ENCODE measurements around the gene ALDH7A1.

GRCh38 chr5:126523818-126524510, 71.1 kb downstream of the ALDH7A1 start:
- TF ChIP-seq, protein P1, sequence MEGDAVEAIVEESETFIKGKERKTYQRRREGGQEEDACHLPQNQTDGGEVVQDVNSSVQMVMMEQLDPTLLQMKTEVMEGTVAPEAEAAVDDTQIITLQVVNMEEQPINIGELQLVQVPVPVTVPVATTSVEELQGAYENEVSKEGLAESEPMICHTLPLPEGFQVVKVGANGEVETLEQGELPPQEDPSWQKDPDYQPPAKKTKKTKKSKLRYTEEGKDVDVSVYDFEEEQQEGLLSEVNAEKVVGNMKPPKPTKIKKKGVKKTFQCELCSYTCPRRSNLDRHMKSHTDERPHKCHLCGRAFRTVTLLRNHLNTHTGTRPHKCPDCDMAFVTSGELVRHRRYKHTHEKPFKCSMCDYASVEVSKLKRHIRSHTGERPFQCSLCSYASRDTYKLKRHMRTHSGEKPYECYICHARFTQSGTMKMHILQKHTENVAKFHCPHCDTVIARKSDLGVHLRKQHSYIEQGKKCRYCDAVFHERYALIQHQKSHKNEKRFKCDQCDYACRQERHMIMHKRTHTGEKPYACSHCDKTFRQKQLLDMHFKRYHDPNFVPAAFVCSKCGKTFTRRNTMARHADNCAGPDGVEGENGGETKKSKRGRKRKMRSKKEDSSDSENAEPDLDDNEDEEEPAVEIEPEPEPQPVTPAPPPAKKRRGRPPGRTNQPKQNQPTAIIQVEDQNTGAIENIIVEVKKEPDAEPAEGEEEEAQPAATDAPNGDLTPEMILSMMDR (IDR thresholded peaks at IDR 0.05), result no peak
- TF ChIP-seq POLR2A (IDR thresholded peaks at IDR 0.05), result no peak
